Activated CD4-positive, alpha-beta T cell treated with anti-CD3 and anti-CD28 coated beads for 36 hours (primary cell): ENCODE measurements around the gene FAM156A. TPM values are rescaled to one million over a fixed set of nuclear protein-coding genes. Genes with fewer than 3 reads are reported as not detected.
"Not testable (repeated sequence)": the region's sequence is repeated elsewhere in the genome, so short reads cannot be mapped to it uniquely, and the experiment has no call there.

Experiments
- ATAC-seq: fragments of 200-7000 bp; cut with Tn5 transposase; one replicate; pipeline ENCODE4 v1.10.0; 2021; ENCODE audit warnings: mild to moderate bottlenecking, moderate library complexity
- CTCF ChIA-PET: fragments of 350-600 bp; sonication (Branson Sonifier 250); formaldehyde crosslinking; loops from one replicate; lab custom pipeline; 2021; ENCODE audit warnings: antibody characterized with exemption; lab: Charles Lee
- POLR2A ChIA-PET: fragments of 350-600 bp; sonication (Branson Sonifier 250); formaldehyde crosslinking; loops from one replicate; lab custom pipeline; 2021; ENCODE audit warnings: antibody characterized with exemption, inconsistent platforms; lab: Charles Lee
- DNase-seq: peaks from one replicate; pipeline ENCODE4 v3.0.0-alpha.2; 2020
- H3K27ac Mint-ChIP-seq: one replicate; pipeline ENCODE4 v1.8.0; 2021; ENCODE audit warnings: mixed read lengths
- H3K27me3 Mint-ChIP-seq: one replicate; pipeline ENCODE4 v1.8.0; 2021; ENCODE audit warnings: mixed read lengths
- H3K36me3 Mint-ChIP-seq: one replicate; pipeline ENCODE4 v1.8.0; 2021; ENCODE audit warnings: low read depth, mixed read lengths
- H3K4me1 Mint-ChIP-seq: one replicate; pipeline ENCODE4 v1.8.0; 2021; ENCODE audit warnings: mixed read lengths
- H3K4me3 Mint-ChIP-seq: one replicate; pipeline ENCODE4 v1.8.0; 2021; ENCODE audit warnings: mild to moderate bottlenecking, moderate library complexity, mixed read lengths
- H3K9me3 Mint-ChIP-seq: one replicate; pipeline ENCODE4 v1.8.0; 2021; ENCODE audit warnings: low read depth, mixed read lengths
- intact Hi-C, 2 experiments: fragments of 100-400 bp; cut with DNase I in 1 of 2; cut with micrococcal nuclease in 1 of 2; formaldehyde crosslinking; loops; one replicate each; pipeline versions ENCODE4 v1.14.2 to v1.15.1; 2022 to 2024; cut with DNase I, micrococcal nuclease
- total RNA-seq, 2 experiments: library from RNA; stranded (reverse); gene quantifications; one replicate each; pipeline ENCODE4 v1.2.3, GENCODE V29; 2021

FAM156A gene
- total RNA-seq, 2 experiments from 2014 or later = 18.3 to 25.8 TPM

DNA sequence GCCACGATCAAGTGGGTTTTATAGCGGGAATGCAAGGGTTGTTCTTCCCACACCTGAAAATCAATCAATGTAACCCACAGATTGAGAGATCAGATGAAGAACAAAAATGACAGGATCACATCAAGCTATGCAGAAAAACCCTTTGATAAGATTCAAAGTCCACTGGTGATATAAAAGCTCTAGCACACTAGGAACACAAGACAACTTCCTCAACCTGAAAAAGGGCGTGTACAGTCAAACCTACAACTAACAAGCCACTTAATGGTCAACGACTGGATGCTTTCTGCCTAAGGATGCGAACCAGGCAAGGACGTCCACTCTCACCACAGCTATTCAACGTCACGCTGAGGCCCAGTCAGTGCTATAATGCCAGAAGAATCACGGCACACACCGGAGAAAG is 8.4 kb downstream of the FAM156A start:
- H3K27me3 Mint-ChIP-seq = not testable (repeated sequence)

DNA sequence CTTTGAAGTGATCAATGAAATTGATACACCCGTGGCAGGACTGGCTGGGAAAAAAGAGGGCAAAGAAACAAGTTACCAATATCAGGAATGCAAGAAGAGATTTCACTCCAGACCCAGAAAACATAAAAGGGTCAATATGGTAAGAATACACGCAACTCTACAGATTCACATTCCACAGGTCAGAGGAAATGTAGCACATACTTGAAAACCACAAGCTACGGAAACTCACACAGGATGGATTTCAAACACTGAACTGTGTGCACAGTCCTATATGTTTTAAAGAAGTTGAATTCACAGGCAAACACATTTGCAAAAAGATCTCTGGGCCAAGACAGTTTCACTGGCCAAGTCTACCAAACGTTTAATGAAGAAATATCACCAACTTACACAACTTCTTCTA is 9.0 kb downstream of the FAM156A start:
- H3K4me1 Mint-ChIP-seq, H3K27me3 Mint-ChIP-seq, H3K4me3 Mint-ChIP-seq, DNase-seq, ATAC-seq, CTCF ChIA-PET, H3K36me3 Mint-ChIP-seq, intact Hi-C loops, POLR2A ChIA-PET, H3K9me3 Mint-ChIP-seq, H3K27ac Mint-ChIP-seq: not testable (repeated sequence)

More for the DNA sequence above, 8.4 kb downstream of the FAM156A start:
- H3K4me1 Mint-ChIP-seq, DNase-seq, H3K9me3 Mint-ChIP-seq, H3K36me3 Mint-ChIP-seq, ATAC-seq, intact Hi-C loops, CTCF ChIA-PET, POLR2A ChIA-PET, H3K4me3 Mint-ChIP-seq, H3K27ac Mint-ChIP-seq: not testable (repeated sequence)

DNA sequence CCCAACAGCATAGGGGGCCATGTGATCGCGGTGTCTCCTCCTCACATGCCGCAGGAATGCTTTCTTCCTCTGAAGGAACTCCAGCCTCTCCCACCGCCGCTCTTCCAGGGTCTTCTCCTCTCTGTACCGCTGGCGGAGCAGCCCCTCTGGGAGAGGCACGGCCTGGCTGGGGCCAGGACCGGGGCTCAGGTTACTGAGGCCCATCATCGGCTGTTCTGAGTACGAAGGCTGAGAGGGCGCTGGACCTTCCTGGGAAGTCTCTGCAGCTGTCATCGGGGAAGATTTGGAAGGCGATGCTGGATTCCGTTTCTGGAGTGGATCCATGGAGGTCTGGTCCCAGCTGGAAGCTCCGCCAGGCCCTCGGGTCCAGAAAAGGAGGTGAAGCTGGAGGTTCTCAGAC is 10.1 kb downstream of the FAM156A start:
- intact Hi-C loops, H3K36me3 Mint-ChIP-seq, DNase-seq, H3K4me3 Mint-ChIP-seq, H3K27ac Mint-ChIP-seq, ATAC-seq, CTCF ChIA-PET, H3K9me3 Mint-ChIP-seq, POLR2A ChIA-PET, H3K27me3 Mint-ChIP-seq, H3K4me1 Mint-ChIP-seq: not testable (repeated sequence)

DNA sequence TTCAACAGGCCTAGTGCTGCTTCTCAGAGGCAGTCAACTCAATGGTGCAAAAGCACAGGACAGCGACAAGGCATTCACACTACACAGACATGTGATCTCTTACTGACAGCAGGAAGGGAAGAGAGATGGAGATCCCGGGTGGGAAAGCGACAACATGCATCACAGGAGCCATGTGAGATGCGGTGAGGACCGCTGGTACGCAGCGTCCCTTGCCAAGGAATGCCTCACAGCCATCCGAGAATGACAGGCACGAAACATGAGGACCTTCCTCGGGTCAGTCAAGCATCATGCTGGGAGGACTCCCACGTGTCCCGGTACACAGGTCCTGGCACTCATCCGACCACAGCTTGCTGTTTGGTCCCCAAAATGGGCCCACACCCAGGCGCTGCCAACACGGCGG is 10.8 kb downstream of the FAM156A start:
- CTCF ChIA-PET, H3K36me3 Mint-ChIP-seq, H3K4me3 Mint-ChIP-seq, POLR2A ChIA-PET, DNase-seq, H3K27ac Mint-ChIP-seq, H3K4me1 Mint-ChIP-seq, H3K27me3 Mint-ChIP-seq, H3K9me3 Mint-ChIP-seq, ATAC-seq, intact Hi-C loops: not testable (repeated sequence)

DNA sequence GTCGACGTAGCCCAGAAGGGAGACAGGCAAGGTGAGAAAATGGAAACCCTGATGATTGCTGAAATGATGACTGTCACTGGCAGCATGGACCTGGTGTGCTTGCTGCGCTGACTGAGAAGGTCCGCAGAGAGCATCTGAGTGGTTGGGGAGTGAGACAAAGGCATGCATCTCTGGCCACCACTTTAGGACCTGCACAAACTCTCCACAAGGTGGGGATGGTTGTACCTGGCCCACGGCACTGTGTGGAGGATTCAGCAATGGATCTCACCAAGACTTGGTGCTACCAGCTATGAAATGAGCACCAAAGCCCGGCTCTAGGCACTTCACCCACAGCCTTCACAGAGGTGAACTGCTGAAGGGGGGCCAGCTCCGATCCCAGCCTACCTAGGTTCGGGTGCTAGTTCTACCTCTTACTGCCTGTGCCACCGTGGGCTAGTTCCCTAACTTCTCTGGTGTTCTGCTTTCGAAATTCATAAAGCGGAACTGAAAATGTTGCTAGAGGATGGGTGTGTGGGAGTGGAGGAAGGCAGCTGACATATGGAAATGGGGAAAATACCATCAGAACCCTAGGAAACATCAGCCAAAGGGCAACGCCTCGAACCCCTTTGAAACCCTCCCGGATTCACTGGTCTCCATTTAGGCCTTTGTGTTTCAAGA is 12.4 kb downstream of the FAM156A start:
- not testable (repeated sequence) for ATAC-seq

DNA sequence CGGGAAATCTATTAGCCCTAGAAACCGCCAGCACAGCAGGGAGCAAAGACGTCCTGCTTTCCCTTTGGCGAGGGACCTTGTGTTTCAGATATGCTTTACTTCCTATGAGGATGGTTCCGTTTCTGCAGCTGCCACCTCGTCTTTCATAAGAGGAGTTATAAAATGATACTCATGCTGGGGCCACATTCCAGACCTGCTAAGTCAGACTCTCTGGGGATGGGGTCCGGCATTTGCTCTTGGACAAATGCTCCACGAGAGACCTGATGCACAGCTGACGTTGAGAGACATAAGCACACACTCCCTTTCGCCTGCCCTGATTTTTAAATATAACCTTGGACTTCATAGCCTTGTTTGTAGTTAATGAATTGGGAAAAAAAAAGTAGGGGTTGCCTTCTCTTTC is 16.6 kb downstream of the FAM156A start:
- POLR2A ChIA-PET, H3K27me3 Mint-ChIP-seq, intact Hi-C loops: not testable (repeated sequence)

More for the DNA sequence above, 12.4 kb downstream of the FAM156A start:
- DNase-seq, POLR2A ChIA-PET, H3K9me3 Mint-ChIP-seq, H3K27me3 Mint-ChIP-seq, H3K36me3 Mint-ChIP-seq, H3K4me1 Mint-ChIP-seq, H3K27ac Mint-ChIP-seq, CTCF ChIA-PET, intact Hi-C loops, H3K4me3 Mint-ChIP-seq: not testable (repeated sequence)

DNA sequence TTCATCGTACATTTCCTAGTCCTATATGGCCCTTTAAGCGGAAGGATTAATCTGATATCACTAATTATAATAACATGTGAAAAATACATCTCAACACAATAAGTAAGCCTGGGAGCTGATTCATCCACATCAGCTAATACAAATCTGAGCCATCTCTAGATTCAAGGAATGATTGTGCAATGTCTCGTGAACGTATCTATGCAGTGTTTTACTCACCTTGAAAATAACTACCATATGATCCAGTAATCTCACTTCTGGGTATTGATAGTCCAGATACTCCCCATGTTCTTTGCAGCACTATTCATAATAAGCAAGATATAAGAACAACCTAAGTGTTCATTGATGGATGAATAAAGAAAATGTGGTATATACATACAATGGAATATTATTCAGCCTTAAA is 17.6 kb downstream of the FAM156A start:
- not testable (repeated sequence) for H3K4me3 Mint-ChIP-seq

More for the DNA sequence above, 16.6 kb downstream of the FAM156A start:
- H3K27ac Mint-ChIP-seq, H3K36me3 Mint-ChIP-seq, ATAC-seq, H3K4me1 Mint-ChIP-seq, CTCF ChIA-PET, H3K9me3 Mint-ChIP-seq, H3K4me3 Mint-ChIP-seq, DNase-seq: not testable (repeated sequence)

DNA sequence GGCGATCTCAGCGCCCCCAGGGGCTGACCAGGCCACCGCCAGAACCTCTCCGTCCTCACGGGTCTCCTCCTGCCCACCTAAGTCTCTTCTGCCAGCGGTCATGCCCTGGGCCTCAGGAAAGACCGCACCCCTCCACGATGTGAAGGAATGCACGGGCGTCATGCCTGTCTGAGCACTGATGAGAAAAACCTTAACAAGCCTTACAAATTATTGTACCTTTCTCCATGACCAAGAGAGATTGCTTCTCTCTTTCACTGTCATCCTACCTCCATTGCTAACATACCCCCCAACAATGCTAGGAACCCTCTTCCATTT is 22.9 kb downstream of the FAM156A start:
- ATAC-seq, H3K9me3 Mint-ChIP-seq, H3K4me1 Mint-ChIP-seq, intact Hi-C loops, POLR2A ChIA-PET, DNase-seq, H3K27me3 Mint-ChIP-seq, H3K36me3 Mint-ChIP-seq: not testable (repeated sequence)
- Mint-ChIP-seq H3K4me3 (peak overlapping the region; percentile 92), H3K27ac (peak overlapping the region; percentile 97)
- CTCF ChIA-PET = interaction anchor here (0.8 kb wide), 1 partner anchor 153 kb away, joined by 4 read pairs; no protein-coding TSS in a partner anchor

More for the DNA sequence above, 17.6 kb downstream of the FAM156A start:
- intact Hi-C loops, H3K9me3 Mint-ChIP-seq, DNase-seq, H3K36me3 Mint-ChIP-seq, POLR2A ChIA-PET, H3K27me3 Mint-ChIP-seq, H3K4me1 Mint-ChIP-seq, H3K27ac Mint-ChIP-seq, CTCF ChIA-PET: not testable (repeated sequence)
- ATAC-seq = peak; percentile 60

DNA sequence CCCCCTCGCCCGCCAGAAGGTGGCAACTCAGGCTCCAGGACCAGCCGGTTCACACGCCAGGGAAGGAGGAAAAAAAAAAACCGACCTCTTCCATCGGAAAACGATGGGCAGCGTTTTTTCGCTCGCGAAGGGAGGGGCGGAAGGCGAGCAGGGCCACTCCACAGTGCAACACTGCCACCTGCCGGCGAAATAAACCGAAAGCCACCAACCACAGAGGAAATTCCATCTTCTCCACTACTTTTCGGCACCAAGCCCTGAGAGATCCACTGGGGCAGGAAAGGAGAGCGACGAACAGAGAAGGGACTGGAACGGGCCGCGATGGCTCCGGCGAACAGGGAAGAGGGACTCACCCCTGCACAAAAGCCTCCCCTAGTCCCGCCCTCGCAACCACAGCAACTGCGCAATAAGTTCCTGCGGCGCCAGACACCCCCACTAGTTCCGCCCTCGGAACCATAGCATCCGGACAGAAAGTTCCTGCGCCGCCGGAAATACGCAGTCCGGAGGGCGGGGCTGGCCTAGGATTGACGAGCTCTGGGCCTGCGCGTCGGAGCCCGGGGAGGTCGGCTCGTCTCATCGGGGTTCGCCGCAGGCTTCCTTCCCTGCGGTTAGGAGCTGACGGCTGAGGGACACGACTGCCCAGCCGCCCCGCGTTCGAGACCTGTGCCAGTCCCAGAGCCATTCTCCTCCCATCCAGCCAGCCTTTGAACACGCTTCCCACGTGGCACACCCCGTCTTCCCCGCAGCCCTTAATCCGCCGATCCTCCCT is 23.4 kb downstream of the FAM156A start:
- ATAC-seq (peak; percentile 97), DNase-seq (peak; percentile 93)
- no peaks in the 10 kb centered on the region for H3K36me3 Mint-ChIP-seq
- peak overlapping the region; percentile 92 for H3K4me3 Mint-ChIP-seq
- H3K27me3 Mint-ChIP-seq = no peaks in the 10 kb centered on the region
- peaks cover 5% of the 10 kb centered on the region for H3K4me1 Mint-ChIP-seq
- no peaks in the 10 kb centered on the region for H3K9me3 Mint-ChIP-seq
- intact Hi-C loops = no loop called here
- H3K27ac Mint-ChIP-seq = peak overlapping the region; percentile 97
- POLR2A ChIA-PET = interaction anchor here (0.6 kb wide), 1 partner anchor 12 kb away, joined by 3 read pairs; no protein-coding TSS in a partner anchor
- CTCF ChIA-PET = interaction anchor here (0.6 to 0.8 kb wide), 2 partner anchors 141 to 153 kb away, joined by 3 to 4 read pairs; no protein-coding TSS in a partner anchor

DNA sequence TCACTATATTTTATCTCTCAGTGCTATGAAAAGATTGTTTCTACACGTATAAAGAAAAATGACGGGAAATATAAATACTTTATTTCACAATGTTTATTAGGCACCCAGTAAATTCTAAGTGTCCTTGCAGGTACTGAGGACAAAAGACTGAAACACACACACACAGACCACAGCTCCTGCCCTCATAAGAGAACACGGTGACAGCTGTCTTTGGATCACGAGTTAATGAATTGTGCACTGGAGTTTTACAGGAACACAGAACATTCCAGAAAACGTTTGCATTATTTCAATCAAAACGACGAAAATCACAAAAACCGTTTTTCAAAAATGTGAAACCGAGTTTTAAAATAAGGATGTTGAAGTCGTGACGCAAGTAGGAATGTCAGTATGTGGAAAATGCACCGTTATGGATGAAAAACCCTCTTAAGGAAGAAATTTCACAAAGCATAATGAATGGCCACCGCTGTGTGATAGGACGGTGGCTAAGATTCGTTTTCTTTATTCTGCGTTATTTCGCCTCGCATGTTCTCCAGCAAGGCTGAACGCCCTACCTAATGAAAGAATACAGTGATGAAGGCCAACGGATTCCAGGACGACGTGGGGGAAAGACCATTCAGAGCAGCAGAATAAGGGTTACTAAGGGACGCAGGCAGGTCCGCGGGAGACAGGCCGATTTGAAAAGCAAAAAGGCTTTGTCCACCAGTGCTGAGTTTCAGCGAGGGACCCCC is 24.2 kb downstream of the FAM156A start:
- Mint-ChIP-seq H3K36me3 (no peaks in the 10 kb centered on the region), H3K4me1 (peaks cover 5% of the 10 kb centered on the region), H3K4me3 (peak overlapping the region; percentile 92), H3K9me3 (no peaks in the 10 kb centered on the region), H3K27ac (peak overlapping the region; percentile 97), H3K27me3 (no peaks in the 10 kb centered on the region)
- DNase-seq = no peak
- POLR2A ChIA-PET = no interaction called here
- CTCF ChIA-PET = no interaction called here
- no peak for ATAC-seq
- intact Hi-C loops = no loop called here

DNA sequence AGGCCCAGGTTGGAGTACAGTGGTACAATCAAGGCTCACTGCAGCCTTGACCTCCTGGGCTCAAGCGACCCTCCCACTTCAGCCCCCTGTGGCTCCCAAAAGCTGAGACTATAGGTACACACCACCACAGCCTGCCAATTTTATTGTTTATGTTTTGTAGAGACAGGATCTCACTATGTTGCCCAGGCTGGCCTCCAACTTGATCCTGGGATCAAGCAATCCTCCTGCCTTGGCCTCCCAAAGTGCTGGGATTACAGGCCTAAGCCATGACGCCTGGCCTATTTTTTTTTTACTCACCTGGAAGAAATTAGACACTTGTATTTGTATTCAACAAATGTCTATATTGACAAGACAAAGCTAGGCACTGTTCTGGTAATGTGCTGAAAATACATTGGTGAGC is 25.1 kb downstream of the FAM156A start:
- Mint-ChIP-seq H3K27me3 (no peaks in the 10 kb centered on the region), H3K27ac (no peak overlapping the region), H3K9me3 (no peaks in the 10 kb centered on the region), H3K36me3 (no peaks in the 10 kb centered on the region), H3K4me1 (peaks cover 8% of the 10 kb centered on the region), H3K4me3 (no peak overlapping the region)
- intact Hi-C loops = no loop called here
- ATAC-seq (no peak), DNase-seq (no peak)
- POLR2A ChIA-PET = no interaction called here
- CTCF ChIA-PET = no interaction called here
